Natural killer cell (primary cell): ENCODE data around the gene C16orf74. TPM values are rescaled to one million over a fixed set of nuclear protein-coding genes. Genes with fewer than 3 reads are reported as not detected.

Source experiments
- ATAC-seq, 3 donors: fragments of 150-1000 bp in 2 of 3; fragments of 200-7000 bp in 1 of 3; cut with Tn5 transposase; 1 replicate in 1 of 3; 2 replicates in 2 of 3; pipeline ENCODE4 v1.10.0; 2021; ENCODE audit warnings: mild to moderate bottlenecking in 2 of 3, moderate library complexity in 2 of 3
- DNase-seq, 2 donors: peaks; one replicate each; pipeline versions ENCODE4 v3.0.0 to v3.0.0-alpha.2; 2013 to 2021; ENCODE audit warnings: mixed read lengths in 1 of 2
- H3K27ac ChIP-seq: one replicate; pipeline ENCODE4 v1.5.1; 2013; ENCODE audit warnings: mild to moderate bottlenecking, low read length
- H3K27me3 ChIP-seq: one replicate; pipeline ENCODE4 v1.6.1; 2013; ENCODE audit warnings: low read length; ENCODE audit not compliant: control insufficient read depth, insufficient read depth
- H3K36me3 ChIP-seq: one replicate; pipeline ENCODE4 v1.6.1; 2013; ENCODE audit warnings: low read length; ENCODE audit not compliant: control insufficient read depth, insufficient read depth
- H3K4me1 ChIP-seq: one replicate; pipeline ENCODE4 v1.6.1; 2013; ENCODE audit warnings: low read length; ENCODE audit not compliant: control insufficient read depth, insufficient read depth
- H3K4me3 ChIP-seq: one replicate; pipeline ENCODE4 v1.5.1; 2013; ENCODE audit warnings: low read length
- H3K9me3 ChIP-seq: one replicate; pipeline ENCODE4 v1.6.1; 2013; ENCODE audit warnings: low read length; ENCODE audit not compliant: control insufficient read depth, insufficient read depth
- H3K27ac Mint-ChIP-seq, 2 donors: one replicate each; pipeline ENCODE4 v1.8.0; 2022; ENCODE audit warnings: mild to moderate bottlenecking in 2 of 2, mixed read lengths in 2 of 2, moderate library complexity in 1 of 2
- H3K27me3 Mint-ChIP-seq, 2 donors: one replicate each; pipeline ENCODE4 v1.8.0; 2022; ENCODE audit warnings: low read depth in 2 of 2, mixed read lengths in 2 of 2
- H3K36me3 Mint-ChIP-seq: one replicate; pipeline ENCODE4 v1.8.0; 2022; ENCODE audit warnings: mixed read lengths
- H3K4me1 Mint-ChIP-seq, 2 donors: one replicate each; pipeline ENCODE4 v1.8.0; 2022; ENCODE audit warnings: mixed read lengths in 2 of 2
- H3K4me3 Mint-ChIP-seq: one replicate; pipeline ENCODE4 v1.8.0; 2022; ENCODE audit warnings: mild to moderate bottlenecking, moderate library complexity, mixed read lengths
- H3K9me3 Mint-ChIP-seq, 2 donors: one replicate each; pipeline ENCODE4 v1.8.0; 2022; ENCODE audit warnings: mixed read lengths in 2 of 2
- WGBS: methylation state at CpG from one replicate; pipeline ENCODE4 v1.1.7; 2013; ENCODE audit warnings: missing lambda C conversion rate; ENCODE audit not compliant: insufficient coverage; 5-methylcytosine and 5-hydroxymethylcytosine counted together
- intact Hi-C: fragments of 100-400 bp; cut with micrococcal nuclease; formaldehyde crosslinking; loops from one replicate; pipeline ENCODE4 v1.14.2; 2022
- total RNA-seq, 4 donors: library from RNA; stranded (reverse); fragments of 120-200 nt in 1 of 4; gene quantifications; one replicate each; pipeline versions ENCODE4 v1.2.3 to v1.2.4, GENCODE V29; 2013 to 2022
- TF ChIP-seq, protein P1 (sequence below): fragments of 200-600 bp; IDR thresholded peaks from one replicate; pipeline ENCODE4 v1.8.0; 2022; ENCODE audit warnings: antibody characterized with exemption

C16orf74 gene
- total RNA-seq, 3 donors from 2014 or later (not counting 1 experiment from before 2014, with no cell fraction given) = 0.71 to 2.2 (median 1.8) TPM

DNA sequence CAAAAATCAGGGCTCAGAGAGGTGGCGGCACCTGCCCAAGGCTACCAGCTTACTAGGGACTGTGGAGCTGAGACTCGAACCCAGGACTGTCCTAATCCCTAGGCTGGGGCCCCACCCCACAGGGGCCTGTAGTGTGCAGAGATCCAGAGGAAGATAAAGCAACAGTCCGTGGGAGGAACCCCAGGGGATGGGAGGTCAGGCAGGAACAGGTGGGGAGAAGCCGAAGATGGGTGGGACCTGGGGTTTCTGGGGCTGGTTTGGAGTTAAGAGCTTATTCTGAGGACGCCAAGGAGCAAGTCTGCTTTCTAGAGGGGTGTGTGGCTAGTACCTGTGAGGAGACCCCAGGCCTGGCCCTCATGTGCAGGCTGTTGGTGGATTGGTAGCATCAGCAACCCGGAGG, 14.9 kb downstream of the C16orf74 start:
- DNase-seq (no peak), ATAC-seq (no peak)
- Histone ChIP-seq H3K9me3 (no peaks in the 10 kb centered on the region), H3K4me3 (no peak overlapping the region), H3K27me3 (no peaks in the 10 kb centered on the region), H3K36me3 (no peaks in the 10 kb centered on the region), H3K27ac (no peak overlapping the region), H3K4me1 (peaks cover 34% of the 10 kb centered on the region)
- WGBS = 63% methylated on average over 6 of the region's 6 CpGs
- Mint-ChIP-seq H3K9me3 (no peaks in the 10 kb centered on the region), H3K36me3 (no peaks in the 10 kb centered on the region), H3K27ac (peak overlapping the region in 1 of 2 donors; percentile 66), H3K4me3 (peak overlapping the region; percentile 77), H3K4me1 (peaks cover 16 to 18% of the 10 kb centered on the region in 2 donors), H3K27me3 (peaks cover 0 to 9% of the 10 kb centered on the region in 2 donors)
- intact Hi-C loops = no loop called here
- TF ChIP-seq, protein P1, sequence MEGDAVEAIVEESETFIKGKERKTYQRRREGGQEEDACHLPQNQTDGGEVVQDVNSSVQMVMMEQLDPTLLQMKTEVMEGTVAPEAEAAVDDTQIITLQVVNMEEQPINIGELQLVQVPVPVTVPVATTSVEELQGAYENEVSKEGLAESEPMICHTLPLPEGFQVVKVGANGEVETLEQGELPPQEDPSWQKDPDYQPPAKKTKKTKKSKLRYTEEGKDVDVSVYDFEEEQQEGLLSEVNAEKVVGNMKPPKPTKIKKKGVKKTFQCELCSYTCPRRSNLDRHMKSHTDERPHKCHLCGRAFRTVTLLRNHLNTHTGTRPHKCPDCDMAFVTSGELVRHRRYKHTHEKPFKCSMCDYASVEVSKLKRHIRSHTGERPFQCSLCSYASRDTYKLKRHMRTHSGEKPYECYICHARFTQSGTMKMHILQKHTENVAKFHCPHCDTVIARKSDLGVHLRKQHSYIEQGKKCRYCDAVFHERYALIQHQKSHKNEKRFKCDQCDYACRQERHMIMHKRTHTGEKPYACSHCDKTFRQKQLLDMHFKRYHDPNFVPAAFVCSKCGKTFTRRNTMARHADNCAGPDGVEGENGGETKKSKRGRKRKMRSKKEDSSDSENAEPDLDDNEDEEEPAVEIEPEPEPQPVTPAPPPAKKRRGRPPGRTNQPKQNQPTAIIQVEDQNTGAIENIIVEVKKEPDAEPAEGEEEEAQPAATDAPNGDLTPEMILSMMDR = no peak

DNA sequence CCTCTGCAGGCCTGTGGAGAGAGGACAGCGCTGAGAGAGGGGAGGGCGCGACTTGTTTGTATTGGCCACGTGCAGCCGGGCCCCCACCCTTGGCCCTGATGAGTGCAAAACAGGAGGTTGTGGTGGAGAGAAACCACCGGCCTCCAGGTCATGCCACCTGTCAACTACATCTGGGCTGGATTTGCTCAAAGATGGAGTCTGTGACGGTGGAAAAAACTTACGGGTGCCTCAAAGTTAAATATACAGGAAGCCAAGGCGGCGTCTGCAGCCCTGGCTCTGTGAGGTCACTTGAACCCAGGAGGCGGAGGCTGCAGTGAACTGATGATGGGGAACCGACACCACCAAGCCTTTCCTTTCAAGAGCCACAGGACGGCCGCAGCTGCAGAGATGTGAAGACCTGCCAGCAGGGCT, 15.7 kb downstream of the C16orf74 start:
- intact Hi-C loops = no loop called here
- TF ChIP-seq, protein P1 = no peak
- Mint-ChIP-seq H3K27ac (peak overlapping the region in 1 of 2 donors; percentile 66), H3K27me3 (peaks cover 0 to 9% of the 10 kb centered on the region in 2 donors), H3K4me1 (peaks cover 16 to 18% of the 10 kb centered on the region in 2 donors), H3K4me3 (peak overlapping the region; percentile 77), H3K36me3 (no peaks in the 10 kb centered on the region), H3K9me3 (no peaks in the 10 kb centered on the region)
- H3K4me3 ChIP-seq = peak overlapping the region; percentile 11
- peak; percentile 48 to 77 for DNase-seq
- H3K4me1 ChIP-seq = peaks cover 39% of the 10 kb centered on the region
- H3K27ac ChIP-seq = peak overlapping the region; percentile 10
- peak; percentile 77 to 89 (median 82) for ATAC-seq
- H3K9me3 ChIP-seq = no peaks in the 10 kb centered on the region
- 3% methylated on average over 14 of the region's 14 CpGs for WGBS
- no peaks in the 10 kb centered on the region for H3K36me3 ChIP-seq
- H3K27me3 ChIP-seq = no peaks in the 10 kb centered on the region

DNA sequence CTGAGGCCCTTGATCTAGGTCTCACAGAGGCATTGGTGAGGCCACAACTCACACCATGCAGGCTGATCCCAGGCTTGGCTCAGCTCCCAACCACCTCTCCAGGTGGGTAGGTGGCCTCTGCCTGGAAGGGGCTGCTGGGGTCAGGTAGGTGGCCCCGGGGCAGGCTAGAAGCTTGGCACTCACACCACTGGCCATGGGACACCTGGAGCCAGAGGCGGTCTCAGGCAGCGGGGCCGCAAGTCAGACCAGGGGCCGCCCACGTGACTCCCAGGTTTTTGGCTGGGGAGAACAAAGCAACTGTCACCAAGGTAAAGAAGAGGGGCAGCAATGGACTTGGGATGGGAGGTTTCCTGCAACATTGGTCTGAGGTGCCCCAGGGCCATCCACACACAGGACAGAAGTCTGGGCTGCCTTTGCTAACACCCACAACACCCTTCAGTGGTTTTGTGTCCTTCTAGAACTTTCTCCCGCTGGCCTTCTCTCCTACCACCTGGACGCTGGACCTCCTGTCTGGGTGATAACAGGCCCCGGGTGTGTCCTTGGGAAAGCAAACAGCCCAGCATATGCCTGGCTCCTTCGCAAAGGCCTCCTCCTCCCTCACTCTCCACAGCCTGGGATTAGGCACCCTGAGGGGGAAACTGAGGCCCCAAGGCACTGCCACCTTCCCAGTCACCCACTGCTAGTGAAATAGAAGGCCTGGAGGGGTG, 16.4 kb downstream of the C16orf74 start:
- Mint-ChIP-seq H3K27ac (no peak overlapping the region), H3K4me1 (peaks cover 16 to 18% of the 10 kb centered on the region in 2 donors), H3K9me3 (no peaks in the 10 kb centered on the region), H3K4me3 (peak overlapping the region; percentile 40), H3K36me3 (no peaks in the 10 kb centered on the region), H3K27me3 (peaks cover 0 to 9% of the 10 kb centered on the region in 2 donors)
- 80% methylated on average over 10 of the region's 10 CpGs for WGBS
- Histone ChIP-seq H3K27ac (peak overlapping the region; percentile 10), H3K36me3 (no peaks in the 10 kb centered on the region), H3K4me3 (peak overlapping the region; percentile 11), H3K9me3 (no peaks in the 10 kb centered on the region), H3K4me1 (peaks cover 45% of the 10 kb centered on the region), H3K27me3 (no peaks in the 10 kb centered on the region)
- ATAC-seq = no peak
- TF ChIP-seq, protein P1 = no peak
- DNase-seq = no peak
- intact Hi-C loops = no loop called here

DNA sequence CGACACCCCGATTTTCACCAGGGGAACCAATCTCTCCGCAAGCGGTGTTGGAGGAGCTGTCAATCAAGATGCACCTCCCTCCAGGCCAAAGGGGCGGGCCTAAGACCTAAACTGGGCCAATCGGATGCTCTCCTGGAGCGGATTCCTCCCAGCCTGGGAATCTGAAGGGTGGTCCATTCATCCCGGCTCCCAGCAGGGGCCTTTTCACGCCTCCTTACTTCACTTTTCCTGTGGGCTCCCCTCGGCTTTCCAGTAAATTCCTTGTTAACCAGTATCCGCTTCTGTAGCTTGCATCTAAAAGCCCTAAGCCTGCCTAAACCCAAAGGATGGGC, 17.1 kb downstream of the C16orf74 start:
- Mint-ChIP-seq H3K27me3 (peaks cover 0 to 7% of the 10 kb centered on the region in 2 donors), H3K27ac (no peak overlapping the region), H3K4me1 (peaks cover 16 to 18% of the 10 kb centered on the region in 2 donors), H3K9me3 (no peaks in the 10 kb centered on the region), H3K36me3 (no peaks in the 10 kb centered on the region), H3K4me3 (no peak overlapping the region)
- DNase-seq (no peak), ATAC-seq (no peak)
- WGBS = 90% methylated on average over 11 of the region's 11 CpGs
- Histone ChIP-seq H3K27ac (no peak overlapping the region), H3K4me1 (peaks cover 47% of the 10 kb centered on the region), H3K36me3 (no peaks in the 10 kb centered on the region), H3K27me3 (no peaks in the 10 kb centered on the region), H3K4me3 (no peak overlapping the region), H3K9me3 (no peaks in the 10 kb centered on the region)
- TF ChIP-seq, protein P1 = no peak
- intact Hi-C loops = no loop called here
